AG04449 (cell line): ENCODE measurements around the gene HOXB8.

Source experiments
- CTCF ChIA-PET: fragments of 350-600 bp; formaldehyde crosslinking; extraction: SDS; loops from one replicate; lab custom pipeline; 2021; ENCODE audit warnings: antibody characterized with exemption; lab: Yijun Ruan, JAX
- POLR2A ChIA-PET: fragments of 400-600, 350-600 bp; formaldehyde crosslinking; extraction: SDS; loops from one replicate; lab custom pipeline; 2020; ENCODE audit warnings: antibody characterized with exemption, inconsistent platforms; lab: Yijun Ruan, JAX
- DNase-seq: peaks from one replicate; pipeline ENCODE4 v3.0.0-alpha.2; 2010; ENCODE audit warnings: low read depth, low spot score
- H3K4me3 ChIP-seq: 2 replicates; pipeline ENCODE4 v1.5.1; 2011; ENCODE audit warnings: low read depth, mild to moderate bottlenecking, control low read depth, low read length
- CTCF ChIP-seq: IDR thresholded peaks from one replicate; pipeline ENCODE4 v1.5.1; 2011; ENCODE audit warnings: mild to moderate bottlenecking, moderate library complexity, low read length, control low read depth, inconsistent platforms; ENCODE audit not compliant: insufficient read depth; ENCODE audit errors: missing control alignments

The HOXB8 gene

GRCh38 chr17:48643697-48644012 is 28.6 kb upstream of the HOXB8 start:
- DNase-seq, result no peak
- TF ChIP-seq CTCF, result no peak
- CTCF ChIA-PET, result interaction anchor here (1.4 kb wide), 1 partner anchor 28 kb away, joined by 5 read pairs; no protein-coding TSS in a partner anchor
- no peak overlapping the region for H3K4me3 ChIP-seq
- POLR2A ChIA-PET, result no interaction called here

GRCh38 chr17:48642843-48643696 is 28.0 kb upstream of the HOXB8 start:
- ChIA-PET POLR2A (no interaction called here), CTCF (interaction anchor here (0.7 to 1.4 kb wide), 3 partner anchors 19 to 28 kb away, joined by 3 to 5 read pairs (median 4); no protein-coding TSS in a partner anchor)
- DNase-seq, result no peak

GRCh38 chr17:48642059-48642842 is 27.2 kb upstream of the HOXB8 start:
- no peak for TF ChIP-seq CTCF
- ChIA-PET CTCF (interaction anchor here (0.7 to 1.2 kb wide), 2 partner anchors 20 to 21 kb away, joined by 3 to 4 read pairs; no protein-coding TSS in a partner anchor), POLR2A (no interaction called here)
- H3K4me3 ChIP-seq, result no peak overlapping the region
- no peak for DNase-seq

More at GRCh38 chr17:48642843-48643696, 28.0 kb upstream of the HOXB8 start:
- TF ChIP-seq CTCF, result no peak
- H3K4me3 ChIP-seq, result no peak overlapping the region

- no peak overlapping the region for H3K4me3 ChIP-seq
- no peak for TF ChIP-seq CTCF
- DNase-seq, result no peak
- CTCF ChIA-PET, result no interaction called here
- POLR2A ChIA-PET, result no interaction called here
These were observed 26.5 kb upstream of the HOXB8 start for GRCh38 chr17:48641541-48642058.

GRCh38 chr17:48640858-48641180 is 25.7 kb upstream of the HOXB8 start:
- H3K4me3 ChIP-seq, result no peak overlapping the region
- CTCF ChIA-PET, result interaction anchor here (1.2 to 1.4 kb wide), 3 partner anchors 9 to 379 kb away, joined by 3 to 4 read pairs (median 3); no protein-coding TSS in a partner anchor
- no peak for TF ChIP-seq CTCF

More at GRCh38 chr17:48640858-48641180, 25.7 kb upstream of the HOXB8 start:
- POLR2A ChIA-PET, result no interaction called here
- no peak for DNase-seq
